Measurements from ENCODE around the gene DNASE1L3.

DNA sequence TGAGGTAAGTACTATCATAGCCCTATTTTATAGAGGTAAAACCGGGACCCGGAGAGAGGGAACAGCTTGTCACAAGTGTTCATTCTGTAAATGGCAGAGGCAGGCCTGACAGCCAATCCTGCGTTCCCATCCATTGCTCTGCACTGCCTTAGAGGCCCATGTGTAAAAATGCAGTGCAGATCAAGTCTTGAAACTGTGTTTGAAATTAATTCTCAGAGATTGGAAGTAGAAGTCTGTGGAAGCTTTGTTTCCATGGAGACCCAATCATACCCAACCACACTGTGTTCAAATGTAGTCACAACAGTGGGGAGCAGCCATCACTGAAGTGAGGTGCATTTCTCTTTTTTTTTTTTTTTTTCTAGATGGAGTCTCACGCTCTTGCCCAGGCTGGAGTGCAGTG lies 13.1 kb upstream of the DNASE1L3 start:
- TF ChIP-seq, protein P1, sequence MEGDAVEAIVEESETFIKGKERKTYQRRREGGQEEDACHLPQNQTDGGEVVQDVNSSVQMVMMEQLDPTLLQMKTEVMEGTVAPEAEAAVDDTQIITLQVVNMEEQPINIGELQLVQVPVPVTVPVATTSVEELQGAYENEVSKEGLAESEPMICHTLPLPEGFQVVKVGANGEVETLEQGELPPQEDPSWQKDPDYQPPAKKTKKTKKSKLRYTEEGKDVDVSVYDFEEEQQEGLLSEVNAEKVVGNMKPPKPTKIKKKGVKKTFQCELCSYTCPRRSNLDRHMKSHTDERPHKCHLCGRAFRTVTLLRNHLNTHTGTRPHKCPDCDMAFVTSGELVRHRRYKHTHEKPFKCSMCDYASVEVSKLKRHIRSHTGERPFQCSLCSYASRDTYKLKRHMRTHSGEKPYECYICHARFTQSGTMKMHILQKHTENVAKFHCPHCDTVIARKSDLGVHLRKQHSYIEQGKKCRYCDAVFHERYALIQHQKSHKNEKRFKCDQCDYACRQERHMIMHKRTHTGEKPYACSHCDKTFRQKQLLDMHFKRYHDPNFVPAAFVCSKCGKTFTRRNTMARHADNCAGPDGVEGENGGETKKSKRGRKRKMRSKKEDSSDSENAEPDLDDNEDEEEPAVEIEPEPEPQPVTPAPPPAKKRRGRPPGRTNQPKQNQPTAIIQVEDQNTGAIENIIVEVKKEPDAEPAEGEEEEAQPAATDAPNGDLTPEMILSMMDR (IDR thresholded peaks at IDR 0.05): no peak
- TF ChIP-seq POLR2AphosphoS5 (IDR thresholded peaks at IDR 0.05): no peak

All from prostate gland (tissue), 2 donors.